ENCODE results near the gene ACOX3. TPM values are rescaled to one million over a fixed set of nuclear protein-coding genes. Genes with fewer than 3 reads are reported as not detected.

ACOX3 gene
- total and polyA plus RNA-seq, 9 of the 15 experiments (the other 6 are each of a cell fraction or from before 2014, with no cell fraction given) = 0.68 to 7.3 (median 3.7) TPM

GRCh38 chr4:8401665-8402064, 38.9 kb downstream of the ACOX3 start:
- Histone ChIP-seq H3K9me1 (ENCODE audit: control insufficient read depth, insufficient read depth, low read length) (no peaks in the 10 kb centered on the region), H3K36me3 (ENCODE audit: control insufficient read depth, insufficient read depth, low read length) (no peaks in the 10 kb centered on the region), H3K4me3 (no peak overlapping the region), H2AFZ (ENCODE audit: low read depth, low read length) (no peak overlapping the region), H4K20me1 (replicated peaks; ENCODE audit: control insufficient read depth, insufficient read depth, low read length) (no peaks in the 10 kb centered on the region), H3K27me3 (ENCODE audit: control insufficient read depth in 2 of 2, insufficient read depth in 2 of 2, low read length in 2 of 2) (no peaks in the 10 kb centered on the region), H3K79me2 (ENCODE audit: control insufficient read depth, insufficient read depth, low read length) (no peaks in the 10 kb centered on the region), H3K9ac (ENCODE audit: insufficient read depth in 1 of 2, low read depth in 2 of 2, low read length in 2 of 2) (no peak overlapping the region; a peak in 1 of 4 replicates), H3K4me2 (ENCODE audit: insufficient read depth, low read length) (no peak overlapping the region), H3K27ac (ENCODE audit: extremely low read depth, low read depth, low read length) (no peak overlapping the region), H3K4me1 (replicated peaks in 1 of 2; ENCODE audit: control insufficient read depth in 2 of 2, insufficient read depth in 2 of 2, low read length in 2 of 2) (peaks cover 0 to 13% of the 10 kb centered on the region in 2 experiments; a peak in 1 of 5 replicates), H3K9me3 (replicated peaks; ENCODE audit: control insufficient read depth, insufficient read depth, low read depth, low read length) (no peaks in the 10 kb centered on the region)
- WGBS (ENCODE audit: insufficient coverage, low coverage, missing lambda C conversion rate) = 61% methylated on average over 8 of the region's 10 CpGs
- no peak for FAIRE-seq
- BruUV-seq (replicated peaks) = no TSS peak
- no peak for DNase-seq (ENCODE audit: extremely low read depth in 1 of 4, low spot score in 3 of 4)
- intact Hi-C loops (cut with micrococcal nuclease) (loop anchor here (2.0 to 10.0 kb wide), 3 partner anchors 79 to 227 kb away; no protein-coding TSS in a partner anchor), in situ Hi-C loops (cut with MboI) (loop anchor here (5.0 to 10.0 kb wide), 2 partner anchors 159 to 237 kb away; no protein-coding TSS in a partner anchor)
- POLR2A ChIA-PET = interaction anchor here (0.5 to 0.7 kb wide), 4 partner anchors 9 to 170 kb away, joined by 3 to 4 read pairs (median 3); no protein-coding TSS in a partner anchor
- CTCF ChIA-PET (ENCODE audit: low intra/inter-chr PET ratio) = interaction anchor here (2.2 to 4.9 kb wide), 2 partner anchors 134 to 160 kb away, joined by 22 to 69 read pairs; no protein-coding TSS in a partner anchor
- TF ChIP-seq ZC3H4 (CRISPR knock-in tag; IDR thresholded peaks at IDR 0.05; ENCODE audit: borderline replicate concordance) (no peak), MITF (IDR thresholded peaks at IDR 0.05) (no peak), NCOA6 (IDR thresholded peaks at IDR 0.05) (no peak), POLR2A (conservative IDR thresholded peaks at IDR 0.05) (no peak), CBX2 (IDR thresholded peaks at IDR 0.05; ENCODE audit: insufficient read depth, low read length, poor library complexity, severe bottlenecking) (no peak), MYBL2 (IDR thresholded peaks at IDR 0.05; ENCODE audit: low read depth) (no peak), MYBL2 (CRISPR knock-in tag; IDR thresholded peaks at IDR 0.05; ENCODE audit: borderline replicate concordance) (no peak), KDM4B (IDR thresholded peaks at IDR 0.05; ENCODE audit: borderline replicate concordance in 2 of 2, low read depth in 1 of 2) (no peak), ETV6 (IDR thresholded peaks at IDR 0.05; ENCODE audit: borderline replicate concordance in 1 of 2, low read depth in 2 of 2, low read length in 1 of 2) (no peak), ETV6 (CRISPR knock-in tag; IDR thresholded peaks at IDR 0.05; ENCODE audit: borderline replicate concordance) (no peak), SMARCE1 (IDR thresholded peaks at IDR 0.05) (no peak), NFRKB (IDR thresholded peaks at IDR 0.05; ENCODE audit: low read depth) (no peak), TEAD4 (IDR thresholded peaks at IDR 0.05; ENCODE audit: low read length) (no peak), TEAD4 (CRISPR knock-in tag; IDR thresholded peaks at IDR 0.05; ENCODE audit: borderline replicate concordance) (no peak), TFAM (CRISPR knock-in tag; conservative IDR thresholded peaks at IDR 0.05) (no peak), ZBTB34 (CRISPR knock-in tag; IDR thresholded peaks at IDR 0.05) (no peak), ZNF212 (CRISPR knock-in tag; IDR thresholded peaks at IDR 0.05) (no peak), ZNF324 (CRISPR knock-in tag; IDR thresholded peaks at IDR 0.05) (no peak), ZNF79 (CRISPR knock-in tag; IDR thresholded peaks at IDR 0.05; ENCODE audit: low read depth) (no peak), SETDB1 (IDR thresholded peaks at IDR 0.05; ENCODE audit: low read length) (no peak), MCM7 (IDR thresholded peaks at IDR 0.05) (no peak), ZNF780A (CRISPR knock-in tag; IDR thresholded peaks at IDR 0.05) (no peak), ZNF668 (CRISPR knock-in tag; IDR thresholded peaks at IDR 0.05) (no peak)
- no peak for ATAC-seq

Data from K562 (cell line).